Inflammatory macrophage treated with lipopolysaccharide for 1 hour (primary cell): ENCODE data around the gene C1orf116.

ENCODE experiments used
- DNase-seq, 2 donors: peaks; one replicate each; pipeline ENCODE4 v3.0.0-alpha.2; 2020 to 2022

Gene C1orf116

GRCh38 chr1:207034208-207034607 is 1.7 kb upstream of the C1orf116 start:
- DNase-seq: no peak

GRCh38 chr1:207033302-207033701 is 746 bp upstream of the C1orf116 start:
- no peak for DNase-seq

- no peak for DNase-seq
Observed at GRCh38 chr1:207031632-207032264, 808 bp downstream of the C1orf116 start.

GRCh38 chr1:207031016-207031415 is 1.5 kb downstream of the C1orf116 start:
- DNase-seq: no peak

- DNase-seq: no peak
Observed at GRCh38 chr1:207030522-207031009, 2.0 kb downstream of the C1orf116 start.

- DNase-seq: no peak
Observed at GRCh38 chr1:207029701-207030521, 2.6 kb downstream of the C1orf116 start.

- peak; percentile 55 to 82 for DNase-seq
Observed at GRCh38 chr1:207028884-207029650, 3.5 kb downstream of the C1orf116 start.

- DNase-seq: no peak
Observed at GRCh38 chr1:207027921-207028320, 4.6 kb downstream of the C1orf116 start.

GRCh38 chr1:207027206-207027777 is 5.3 kb downstream of the C1orf116 start:
- no peak for DNase-seq

GRCh38 chr1:207026104-207026534 is 6.4 kb downstream of the C1orf116 start:
- no peak for DNase-seq

- peak; percentile 36 to 39 for DNase-seq
Observed at GRCh38 chr1:207025146-207025880, 7.2 kb downstream of the C1orf116 start.

GRCh38 chr1:207024202-207025145 is 8.1 kb downstream of the C1orf116 start:
- DNase-seq: peak; percentile 56 to 81

GRCh38 chr1:207022996-207023679 is 9.4 kb downstream of the C1orf116 start:
- no peak for DNase-seq

- DNase-seq: no peak
Observed at GRCh38 chr1:207021876-207022596, 10.5 kb downstream of the C1orf116 start.

- DNase-seq: no peak
Observed at GRCh38 chr1:207021139-207021861, 11.3 kb downstream of the C1orf116 start.

- DNase-seq: peak; percentile 22 to 30
Observed at GRCh38 chr1:207020709-207021107, 11.8 kb downstream of the C1orf116 start.

- DNase-seq: no peak
Observed at GRCh38 chr1:207020065-207020708, 12.4 kb downstream of the C1orf116 start.

- no peak for DNase-seq
Observed at GRCh38 chr1:207019661-207020060, 12.9 kb downstream of the C1orf116 start.
